Right lobe of liver (tissue), 4 donors: ENCODE measurements around the gene SMIM35.

Experiments used
- POLR2A ChIP-seq: fragments of 450-650 bp; IDR thresholded peaks from one replicate; pipeline ENCODE4 v1.6.1; 2017; ENCODE audit warnings: antibody characterized with exemption, mild to moderate bottlenecking
- TF ChIP-seq, protein P1 (sequence below), 4 donors: fragments of 200-600 bp in 3 of 4; fragments of 450-650 bp in 1 of 4; IDR thresholded peaks; one replicate each; pipeline versions ENCODE4 v1.5.1 to v1.8.0; 2016 to 2022; ENCODE audit warnings: antibody characterized with exemption in 4 of 4, mild to moderate bottlenecking in 2 of 4
- donor health status: DM: no; HTN: no; CAD: no.
- donor health status: DM: no; HTN: no; CAD: no.
- donor health status: DM: no; HTN: yes; CAD: no.

DNA sequence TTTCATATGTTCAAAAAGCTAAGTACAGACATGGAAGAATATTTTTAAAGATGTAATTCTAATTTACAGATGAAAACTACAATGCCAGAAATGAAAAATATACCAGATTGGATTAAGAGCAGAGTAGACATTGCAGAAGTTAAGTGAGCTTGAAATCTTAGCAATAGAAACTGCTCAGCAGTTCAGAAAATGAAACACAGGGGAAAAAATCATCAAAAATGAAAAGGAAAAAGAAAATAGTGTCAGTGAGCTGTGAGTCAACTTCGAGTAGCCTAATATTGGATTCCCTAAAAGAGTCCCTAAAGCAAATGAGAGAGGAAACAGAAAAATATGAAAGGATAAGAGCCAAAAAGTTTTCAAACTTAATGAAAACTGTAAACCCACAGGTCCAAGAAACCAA lies 126.4 kb downstream of the SMIM35 start:
- TF ChIP-seq, protein P1, sequence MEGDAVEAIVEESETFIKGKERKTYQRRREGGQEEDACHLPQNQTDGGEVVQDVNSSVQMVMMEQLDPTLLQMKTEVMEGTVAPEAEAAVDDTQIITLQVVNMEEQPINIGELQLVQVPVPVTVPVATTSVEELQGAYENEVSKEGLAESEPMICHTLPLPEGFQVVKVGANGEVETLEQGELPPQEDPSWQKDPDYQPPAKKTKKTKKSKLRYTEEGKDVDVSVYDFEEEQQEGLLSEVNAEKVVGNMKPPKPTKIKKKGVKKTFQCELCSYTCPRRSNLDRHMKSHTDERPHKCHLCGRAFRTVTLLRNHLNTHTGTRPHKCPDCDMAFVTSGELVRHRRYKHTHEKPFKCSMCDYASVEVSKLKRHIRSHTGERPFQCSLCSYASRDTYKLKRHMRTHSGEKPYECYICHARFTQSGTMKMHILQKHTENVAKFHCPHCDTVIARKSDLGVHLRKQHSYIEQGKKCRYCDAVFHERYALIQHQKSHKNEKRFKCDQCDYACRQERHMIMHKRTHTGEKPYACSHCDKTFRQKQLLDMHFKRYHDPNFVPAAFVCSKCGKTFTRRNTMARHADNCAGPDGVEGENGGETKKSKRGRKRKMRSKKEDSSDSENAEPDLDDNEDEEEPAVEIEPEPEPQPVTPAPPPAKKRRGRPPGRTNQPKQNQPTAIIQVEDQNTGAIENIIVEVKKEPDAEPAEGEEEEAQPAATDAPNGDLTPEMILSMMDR (IDR thresholded peaks at IDR 0.05) = no peak
- TF ChIP-seq POLR2A = no peak
